Suprapubic skin (tissue), 3 donors: ENCODE data around the gene THY1.

ENCODE experiments used
- CTCF ChIP-seq, 2 donors: fragments of 200-600 bp in 1 of 2; fragments of 450-650 bp in 1 of 2; sonication (generic) in 1 of 2; IDR thresholded peaks; one replicate each; pipeline ENCODE4 v1.5.1; 2016 to 2019; ENCODE audit warnings: antibody characterized with exemption in 2 of 2, mild to moderate bottlenecking in 1 of 2, moderate library complexity in 1 of 2
- POLR2A ChIP-seq, 2 donors: fragments of 450-650 bp; IDR thresholded peaks; one replicate each; pipeline ENCODE4 v1.6.1; 2017; ENCODE audit warnings: antibody characterized with exemption in 2 of 2, mild to moderate bottlenecking in 2 of 2, moderate library complexity in 2 of 2

GRCh38 chr11:119416606-119417580, 6.1 kb downstream of the THY1 start:
- TF ChIP-seq CTCF (IDR thresholded peaks at IDR 0.05) (no peak), POLR2A (IDR thresholded peaks at IDR 0.05) (no peak)
